Neuronal stem cell (in vitro differentiated cells): ENCODE results near the gene NIF3L1.
"Not testable (repeated sequence)": the region's sequence is repeated elsewhere in the genome, so short reads cannot be mapped to it uniquely, and the experiment has no call there.

Experiments
- DNase-seq: peaks from one replicate; pipeline ENCODE4 v3.0.0-alpha.2; 2013; ENCODE audit warnings: low spot score
- H2AFZ ChIP-seq: one replicate; pipeline ENCODE4 v1.6.1; 2013; ENCODE audit warnings: mild to moderate bottlenecking, low read length, inconsistent platforms
- H2AK5ac ChIP-seq: 2 replicates; pipeline ENCODE4 v1.6.1; 2013; ENCODE audit warnings: low read depth, mild to moderate bottlenecking, inconsistent platforms, low read length, moderate library complexity, mixed read lengths
- H2BK120ac ChIP-seq: 2 replicates; pipeline ENCODE4 v1.6.1; 2013; ENCODE audit warnings: low read depth, mild to moderate bottlenecking, inconsistent platforms, low read length, moderate library complexity, mixed read lengths
- H2BK12ac ChIP-seq: one replicate; pipeline ENCODE4 v1.6.1; 2013; ENCODE audit warnings: low read length, inconsistent platforms
- H2BK15ac ChIP-seq: 2 replicates; pipeline ENCODE4 v1.6.1; 2013; ENCODE audit warnings: mild to moderate bottlenecking, low read length, inconsistent platforms, mixed read lengths
- H2BK5ac ChIP-seq: one replicate; pipeline ENCODE4 v1.6.1; 2013; ENCODE audit warnings: inconsistent platforms, mild to moderate bottlenecking, low read length, moderate library complexity
- H3K14ac ChIP-seq: one replicate; pipeline ENCODE4 v1.6.1; 2013; ENCODE audit warnings: low read length, inconsistent platforms
- H3K18ac ChIP-seq: 2 replicates; pipeline ENCODE4 v1.6.1; 2013; ENCODE audit warnings: low read length, inconsistent platforms
- H3K23ac ChIP-seq: 2 replicates; pipeline ENCODE4 v1.6.1; 2013; ENCODE audit warnings: low read depth, mild to moderate bottlenecking, mixed read lengths, low read length, inconsistent platforms; ENCODE audit not compliant: poor library complexity
- H3K27ac ChIP-seq: replicated peaks from 3 replicates; pipeline ENCODE4 v1.5.1; 2013; ENCODE audit warnings: low read length, inconsistent platforms
- H3K27me3 ChIP-seq, 3 experiments: 2 replicates each; pipeline ENCODE4 v1.6.1; 2013; ENCODE audit warnings: low read length in 3 of 3, mild to moderate bottlenecking in 2 of 3, inconsistent platforms in 1 of 3, low read depth in 1 of 3, mixed read lengths in 1 of 3, moderate library complexity in 1 of 3; ENCODE audit not compliant: control insufficient read depth in 3 of 3, insufficient read depth in 3 of 3
- H3K36me3 ChIP-seq, 2 donors: replicated peaks in 1 of 2; 2 replicates each; pipeline ENCODE4 v1.6.1; 2013; ENCODE audit warnings: low read length in 2 of 2; ENCODE audit not compliant: control insufficient read depth in 2 of 2, insufficient read depth in 2 of 2
- H3K4ac ChIP-seq: 2 replicates; pipeline ENCODE4 v1.6.1; 2013; ENCODE audit warnings: inconsistent platforms, mild to moderate bottlenecking, low read length, moderate library complexity
- H3K4me1 ChIP-seq, 2 donors: 1 replicate in 1 of 2; 2 replicates in 1 of 2; pipeline ENCODE4 v1.6.1; 2013; ENCODE audit warnings: low read length in 2 of 2, low read depth in 1 of 2; ENCODE audit not compliant: control insufficient read depth in 2 of 2, insufficient read depth in 1 of 2
- H3K4me2 ChIP-seq: one replicate; pipeline ENCODE4 v1.6.1; 2013; ENCODE audit warnings: mild to moderate bottlenecking, low read length, inconsistent platforms; ENCODE audit not compliant: insufficient read depth, poor library complexity, severe bottlenecking
- H3K4me3 ChIP-seq, 2 donors: 2 replicates each; pipeline ENCODE4 v1.5.1; 2013; ENCODE audit warnings: low read length in 2 of 2, mild to moderate bottlenecking in 2 of 2, inconsistent platforms in 1 of 2, moderate library complexity in 1 of 2
- H3K79me1 ChIP-seq: one replicate; pipeline ENCODE4 v1.6.1; 2013; ENCODE audit warnings: low read depth, mild to moderate bottlenecking, inconsistent platforms, low read length, moderate library complexity
- H3K9ac ChIP-seq: one replicate; pipeline ENCODE4 v1.6.1; 2013; ENCODE audit warnings: mild to moderate bottlenecking, low read depth, low read length, inconsistent platforms; ENCODE audit not compliant: poor library complexity
- H3K9me3 ChIP-seq, 2 donors: replicated peaks in 1 of 2; 2 replicates each; pipeline versions ENCODE3 to v1.6.1; 2013; ENCODE audit warnings: low read length in 2 of 2, mild to moderate bottlenecking in 2 of 2, inconsistent platforms in 1 of 2, low read depth in 1 of 2, mixed read lengths in 1 of 2, moderate library complexity in 1 of 2; ENCODE audit not compliant: control insufficient read depth in 2 of 2, insufficient read depth in 1 of 2
- H4K8ac ChIP-seq: one replicate; pipeline ENCODE4 v1.6.1; 2013; ENCODE audit warnings: low read depth, mild to moderate bottlenecking, inconsistent platforms, low read length, moderate library complexity
- H4K91ac ChIP-seq: one replicate; pipeline ENCODE4 v1.6.1; 2013; ENCODE audit warnings: low read length, low read depth, mild to moderate bottlenecking, inconsistent platforms; ENCODE audit not compliant: poor library complexity
- WGBS, 2 donors: extraction: QIAGEN DNeasy Blood & Tissue Kit; methylation state at CpG; one replicate each; pipeline ENCODE4 v1.1.7; 2013; ENCODE audit warnings: missing lambda C conversion rate in 2 of 2, mixed read lengths in 1 of 2; ENCODE audit not compliant: insufficient read length in 2 of 2, insufficient replicate concordance in 1 of 2; ENCODE audit errors: extremely low coverage in 2 of 2; 5-methylcytosine and 5-hydroxymethylcytosine counted together

NIF3L1 gene

GRCh38 chr2:200877443-200877842 is 11.7 kb upstream of the NIF3L1 start:
- Histone ChIP-seq H3K4me3 (no peak overlapping the region), H3K27me3 (no peaks in the 10 kb centered on the region), H3K4me1 (no peaks in the 10 kb centered on the region), H3K18ac (no peak overlapping the region), H4K8ac (no peak overlapping the region), H3K4ac (no peak overlapping the region), H3K9me3 (no peaks in the 10 kb centered on the region), H3K23ac (no peak overlapping the region), H4K91ac (no peak overlapping the region), H3K9ac (no peak overlapping the region), H3K79me1 (no peaks in the 10 kb centered on the region), H2BK15ac (no peak overlapping the region), H2BK5ac (no peak overlapping the region), H2BK120ac (no peak overlapping the region), H3K14ac (no peak overlapping the region), H2AFZ (no peak overlapping the region), H3K27ac (no peak overlapping the region), H3K36me3 (peaks cover 14 to 96% of the 10 kb centered on the region in 2 donors), H2AK5ac (no peak overlapping the region), H2BK12ac (no peak overlapping the region), H3K4me2 (no peak overlapping the region)
- DNase-seq = no peak

DNA sequence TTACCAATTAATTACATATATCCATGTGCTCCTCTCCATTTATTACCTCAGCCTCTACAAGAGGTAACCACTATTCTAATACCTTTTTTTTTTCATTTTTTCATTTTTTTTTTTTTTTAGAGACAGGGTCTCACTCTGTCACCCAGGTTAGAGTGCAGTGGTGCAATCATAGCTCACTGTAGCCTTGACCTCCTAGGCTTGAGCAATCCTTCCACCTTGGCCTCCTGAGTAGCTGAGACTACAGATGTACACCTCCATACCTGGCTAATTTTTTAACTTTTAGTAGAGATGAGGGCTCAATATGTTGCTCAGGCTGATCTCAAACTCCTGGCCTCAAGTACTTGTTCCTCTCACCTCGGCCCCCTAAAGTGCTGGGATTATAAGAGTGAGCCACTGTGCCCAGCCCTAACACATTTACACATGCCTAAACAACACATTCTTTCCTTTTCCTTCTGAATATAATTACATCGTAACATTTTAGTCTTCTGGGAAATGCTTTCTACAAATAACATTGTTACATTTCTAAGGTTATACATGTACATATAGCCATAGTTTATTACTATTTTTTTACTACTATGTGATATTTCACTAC is 10.8 kb upstream of the NIF3L1 start:
- no peak for DNase-seq
- Histone ChIP-seq H3K9me3 (no peaks in the 10 kb centered on the region), H2BK120ac (no peak overlapping the region), H2BK15ac (no peak overlapping the region), H3K14ac (no peak overlapping the region), H3K4ac (no peak overlapping the region), H3K4me3 (no peak overlapping the region), H4K91ac (no peak overlapping the region), H2AK5ac (no peak overlapping the region), H2AFZ (no peak overlapping the region), H3K23ac (no peak overlapping the region), H3K4me1 (no peaks in the 10 kb centered on the region), H3K36me3 (peaks cover 14 to 96% of the 10 kb centered on the region in 2 donors), H3K27ac (no peak overlapping the region), H3K4me2 (no peak overlapping the region), H2BK12ac (no peak overlapping the region), H3K9ac (no peak overlapping the region), H3K18ac (no peak overlapping the region), H3K79me1 (no peaks in the 10 kb centered on the region), H3K27me3 (no peaks in the 10 kb centered on the region), H4K8ac (no peak overlapping the region), H2BK5ac (no peak overlapping the region)
- no CpG with 5 or more reads among the region's 2 CpGs for WGBS, 2 donors

GRCh38 chr2:200881715-200882249 is 7.4 kb upstream of the NIF3L1 start:
- not testable (repeated sequence) for H4K8ac ChIP-seq, H3K18ac ChIP-seq, H3K23ac ChIP-seq, H2AFZ ChIP-seq, H2AK5ac ChIP-seq, H4K91ac ChIP-seq, H3K4me1 ChIP-seq, H2BK12ac ChIP-seq, H3K27ac ChIP-seq, H2BK5ac ChIP-seq, H3K4me2 ChIP-seq, H3K4me3 ChIP-seq, H3K79me1 ChIP-seq, DNase-seq, H3K9ac ChIP-seq, H3K9me3 ChIP-seq, H3K27me3 ChIP-seq, H3K14ac ChIP-seq, H3K4ac ChIP-seq, H2BK15ac ChIP-seq, H2BK120ac ChIP-seq
- no CpG with 5 or more reads among the region's 2 CpGs for WGBS, 2 donors
- peaks cover 10 to 95% of the 10 kb centered on the region in 2 donors for H3K36me3 ChIP-seq

DNA sequence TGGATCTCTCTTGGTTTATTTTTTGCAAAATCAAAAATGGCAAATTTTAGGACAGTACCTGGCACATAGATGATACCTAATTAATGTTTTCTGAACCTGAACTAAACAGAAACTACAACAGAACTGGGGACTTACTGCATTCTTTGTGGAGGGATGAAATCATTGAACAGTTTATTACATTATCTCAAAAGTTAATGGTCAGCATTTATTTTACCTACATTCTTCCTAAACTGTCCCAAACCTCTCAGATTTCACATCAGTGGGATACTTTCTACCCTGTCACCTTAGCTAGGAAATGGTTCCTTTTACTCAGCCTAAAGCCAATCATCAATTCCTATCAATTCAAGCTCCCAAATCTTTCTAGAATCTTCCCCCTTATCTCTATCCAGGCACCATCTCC is 10.3 kb downstream of the NIF3L1 start:
- no peak overlapping the region for H2AK5ac ChIP-seq
- H2BK120ac ChIP-seq = no peak overlapping the region
- H3K9ac ChIP-seq = no peak overlapping the region
- H3K4me3 ChIP-seq = no peak overlapping the region
- H4K91ac ChIP-seq = no peak overlapping the region
- H3K4me2 ChIP-seq = no peak overlapping the region
- H2AFZ ChIP-seq = no peak overlapping the region
- H3K18ac ChIP-seq = no peak overlapping the region
- H2BK15ac ChIP-seq = no peak overlapping the region
- no peaks in the 10 kb centered on the region for H3K79me1 ChIP-seq
- no peaks in the 10 kb centered on the region for H3K27me3 ChIP-seq
- peaks cover 30 to 98% of the 10 kb centered on the region in 2 donors for H3K36me3 ChIP-seq
- no peak overlapping the region for H3K27ac ChIP-seq
- DNase-seq = no peak
- no peak overlapping the region for H2BK12ac ChIP-seq
- H3K23ac ChIP-seq = no peak overlapping the region
- no peak overlapping the region for H3K4ac ChIP-seq
- H3K14ac ChIP-seq = no peak overlapping the region
- H2BK5ac ChIP-seq = no peak overlapping the region
- no peaks in the 10 kb centered on the region for H3K9me3 ChIP-seq
- no peak overlapping the region for H4K8ac ChIP-seq
- H3K4me1 ChIP-seq = peaks cover 0 to 2% of the 10 kb centered on the region in 2 donors
